Measurements from ENCODE around the gene CSTPP1.
A peak's percentile ranks its signal among the peaks of the same experiment; 100 is the strongest.

CSTPP1 gene, protein sequence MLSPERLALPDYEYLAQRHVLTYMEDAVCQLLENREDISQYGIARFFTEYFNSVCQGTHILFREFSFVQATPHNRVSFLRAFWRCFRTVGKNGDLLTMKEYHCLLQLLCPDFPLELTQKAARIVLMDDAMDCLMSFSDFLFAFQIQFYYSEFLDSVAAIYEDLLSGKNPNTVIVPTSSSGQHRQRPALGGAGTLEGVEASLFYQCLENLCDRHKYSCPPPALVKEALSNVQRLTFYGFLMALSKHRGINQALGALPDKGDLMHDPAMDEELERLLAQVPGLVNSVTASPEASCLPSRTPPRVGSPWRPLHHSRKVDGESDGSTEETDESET

DNA sequence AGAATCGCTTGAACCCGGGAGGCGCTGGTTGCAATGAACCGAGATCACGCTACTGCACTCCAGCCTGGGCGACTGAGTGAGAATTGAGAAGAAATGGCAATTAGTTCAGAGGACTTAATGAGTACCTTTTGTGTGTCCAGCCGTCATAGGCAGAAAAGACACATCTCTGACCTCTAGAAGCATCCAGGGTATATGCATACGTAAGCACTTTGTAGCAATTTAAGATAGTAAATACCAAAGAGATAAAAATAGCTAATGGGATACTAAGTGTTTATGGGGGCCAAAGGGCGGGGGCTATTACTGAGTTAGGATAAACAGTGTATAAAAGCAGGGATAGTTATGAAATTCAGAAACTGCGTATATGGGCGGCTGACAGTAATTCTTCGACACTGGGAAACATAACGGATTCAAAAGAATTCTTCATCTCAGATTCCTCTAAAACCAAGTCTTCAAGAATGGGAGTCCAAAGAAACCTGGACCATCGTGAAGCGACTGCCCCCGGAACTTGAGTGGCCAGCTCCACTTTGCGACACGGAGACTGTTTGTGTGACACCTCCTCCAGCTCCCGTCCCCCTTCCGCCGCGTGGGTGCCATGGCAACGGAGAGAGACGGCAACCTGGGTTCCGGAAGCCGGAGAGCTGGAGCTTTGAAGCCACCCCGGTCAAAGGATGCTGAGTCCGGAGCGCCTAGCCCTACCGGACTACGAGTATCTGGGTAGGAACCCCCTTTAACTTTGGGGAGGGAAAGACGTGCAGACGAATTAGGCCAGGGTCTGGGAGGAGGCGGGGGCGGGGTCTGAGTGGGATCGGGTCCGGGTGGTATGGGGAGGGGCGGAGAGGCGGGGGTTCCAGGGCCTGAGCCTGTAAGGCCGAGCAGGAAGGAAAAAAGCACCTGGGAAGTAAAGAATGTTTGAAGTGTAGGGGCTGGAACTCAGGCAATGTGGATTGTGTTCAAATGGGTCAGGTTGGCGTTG is at the start of gene CSTPP1:
CSTPP1 (plus strand) TSS at position 624 of the 973 bp plus-strand sequence; CDS start at position 669, 45 bp downstream.
- DNase-seq, result peak; percentile 95

- no peak for DNase-seq
Observed at GRCh38 chr11:46888636-46889035, 47.9 kb upstream of the CSTPP1 start.

DNA sequence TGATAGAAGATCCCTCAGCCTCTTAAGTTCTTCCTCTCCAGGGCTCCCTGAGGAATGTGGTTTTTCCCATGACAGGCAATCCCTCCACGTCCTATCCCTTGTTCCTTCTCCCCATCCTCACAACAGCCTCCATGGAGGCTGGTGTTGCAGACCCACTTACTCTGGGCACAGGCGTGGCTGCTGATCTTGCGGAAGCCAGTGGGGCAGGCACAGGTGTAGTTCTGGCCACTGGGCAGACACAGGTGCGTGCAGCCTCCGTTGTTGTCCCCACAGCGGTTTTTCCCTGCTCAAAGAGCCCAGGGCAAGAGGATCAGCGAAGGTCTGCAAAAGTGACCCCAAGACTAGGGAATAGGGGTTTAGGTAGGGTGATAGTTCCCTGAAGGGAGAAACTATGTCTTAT is 47.3 kb upstream of the CSTPP1 start:
- no peak for DNase-seq

GRCh38 chr11:46889689-46890475 is 46.7 kb upstream of the CSTPP1 start:
- DNase-seq, result peak; percentile 76

GRCh38 chr11:46890665-46891064 is 45.9 kb upstream of the CSTPP1 start:
- DNase-seq, result no peak

GRCh38 chr11:46892109-46892508 is 44.5 kb upstream of the CSTPP1 start:
- DNase-seq, result no peak

DNA sequence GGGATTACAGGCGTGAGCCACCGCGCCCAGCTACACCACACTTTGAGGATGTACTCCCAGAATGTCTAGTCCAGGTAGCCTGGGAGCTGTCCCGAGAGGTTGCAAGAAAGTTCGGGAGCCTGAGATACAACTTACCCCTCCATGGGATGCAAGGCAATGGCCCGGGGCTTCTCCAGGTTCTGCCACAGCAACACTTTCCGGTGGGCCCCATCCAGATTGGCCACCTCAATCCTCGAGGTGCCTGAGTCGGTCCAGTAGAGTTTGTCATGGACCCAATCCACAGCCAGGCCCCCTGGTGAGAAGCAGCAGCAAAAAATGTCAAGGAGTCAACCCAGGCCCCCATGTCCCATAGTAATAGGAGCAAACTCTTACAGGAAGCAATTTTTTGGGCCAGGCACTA is 43.7 kb upstream of the CSTPP1 start:
- DNase-seq, result no peak

- no peak for DNase-seq
Observed at GRCh38 chr11:46894506-46894905, 42.1 kb upstream of the CSTPP1 start.

- DNase-seq, result no peak
Observed at GRCh38 chr11:46894961-46895360, 41.6 kb upstream of the CSTPP1 start.

- DNase-seq, result no peak
Observed at GRCh38 chr11:46895821-46896220, 40.7 kb upstream of the CSTPP1 start.

DNA sequence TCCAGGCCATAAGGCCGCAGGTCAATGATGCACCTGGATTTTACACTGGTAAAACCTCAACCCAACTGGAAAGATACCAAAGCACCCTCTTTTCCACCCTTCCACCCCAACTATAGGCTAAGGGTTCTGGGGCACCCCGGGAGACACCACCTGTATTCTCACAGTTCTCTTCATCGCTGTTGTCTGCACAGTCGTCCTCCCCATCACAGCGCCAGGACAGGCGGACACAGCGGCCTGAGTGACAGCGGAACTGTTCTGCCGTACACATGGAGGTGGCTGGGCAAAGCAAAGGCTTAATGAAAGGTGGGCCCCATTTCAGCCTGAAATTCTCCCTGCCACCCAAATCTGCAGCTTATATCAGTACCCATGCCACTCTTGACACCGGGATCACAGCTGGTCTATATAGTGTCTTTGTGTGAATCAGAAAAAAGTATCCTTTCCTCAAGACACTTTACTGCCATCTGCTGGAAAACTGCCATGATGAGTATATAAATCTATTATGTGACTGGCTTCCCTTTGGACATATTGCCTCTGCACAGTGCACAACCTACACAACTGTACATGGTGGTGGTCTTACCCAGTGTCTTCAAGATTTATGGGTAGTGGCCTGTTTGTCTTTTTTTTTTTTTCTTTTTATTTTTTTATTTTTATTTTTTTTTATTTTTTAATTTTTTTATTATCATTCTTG is 39.7 kb upstream of the CSTPP1 start:
- DNase-seq, result peak; percentile 50

DNA sequence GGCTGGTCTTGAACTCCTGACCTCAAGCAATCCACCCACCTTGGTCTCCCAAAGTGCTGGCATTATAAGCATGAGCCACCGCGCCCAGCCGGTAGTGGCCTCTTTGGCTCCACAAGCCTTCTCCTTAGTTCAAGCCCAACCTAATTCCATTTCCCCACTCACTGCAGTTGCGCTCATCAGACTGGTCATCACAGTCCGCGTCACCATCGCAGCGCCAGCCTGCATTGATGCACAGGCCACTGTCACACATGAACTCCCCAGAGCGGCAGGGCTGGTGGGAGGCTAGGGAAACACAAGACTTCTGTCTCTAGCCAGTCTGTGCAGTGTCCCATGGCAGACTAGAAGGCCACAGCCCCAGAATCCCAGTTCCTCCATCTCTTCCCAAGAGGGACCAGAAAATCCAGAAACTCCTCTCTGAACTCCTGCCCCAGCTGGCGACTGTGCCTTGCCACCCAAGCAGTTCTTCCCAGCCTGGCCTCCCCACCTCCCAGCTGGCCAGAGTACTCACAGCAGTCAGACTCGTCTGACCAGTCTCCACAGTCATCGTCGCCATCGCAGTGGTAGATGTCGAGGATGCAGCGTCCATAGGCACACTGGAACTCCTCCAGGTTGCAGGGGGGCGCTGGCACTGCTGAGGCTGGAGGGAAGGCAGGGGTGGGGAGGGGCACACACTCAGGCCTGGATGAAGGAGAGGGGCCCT is 38.0 kb upstream of the CSTPP1 start:
- DNase-seq, result no peak

GRCh38 chr11:46899501-46900025 is 37.0 kb upstream of the CSTPP1 start:
- DNase-seq, result no peak

DNA sequence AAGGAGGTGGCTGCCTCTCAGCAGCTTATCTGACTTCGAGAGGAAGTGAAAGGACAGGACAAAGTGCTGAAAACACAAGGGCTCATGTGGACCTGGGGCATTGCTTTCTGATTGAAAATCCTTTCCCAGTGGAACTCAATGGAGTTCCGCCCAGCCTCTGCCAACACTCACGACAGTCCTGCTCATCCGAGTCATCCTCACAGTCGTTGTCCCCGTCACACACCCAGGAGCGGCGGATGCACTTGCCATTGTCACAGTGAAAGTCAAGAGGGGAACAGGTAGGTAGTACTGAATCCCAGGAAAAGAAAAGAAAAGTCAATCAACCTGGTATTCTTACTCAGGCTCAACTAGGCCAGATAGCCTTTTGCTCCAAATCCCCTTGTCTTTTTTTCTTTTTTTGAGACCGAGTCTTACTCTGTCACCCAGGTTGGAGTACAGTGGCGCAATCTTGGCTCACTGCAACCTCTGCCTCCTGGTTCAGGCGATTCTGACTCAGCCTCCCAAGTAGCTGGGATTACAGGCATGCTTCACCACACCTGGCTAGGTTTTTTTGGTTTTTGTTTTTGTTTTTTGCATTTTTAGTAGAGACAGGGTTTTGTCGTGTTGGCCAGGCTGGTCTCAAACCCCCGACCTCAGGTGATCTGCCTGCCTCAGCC is 36.3 kb upstream of the CSTPP1 start:
- no peak for DNase-seq

DNA sequence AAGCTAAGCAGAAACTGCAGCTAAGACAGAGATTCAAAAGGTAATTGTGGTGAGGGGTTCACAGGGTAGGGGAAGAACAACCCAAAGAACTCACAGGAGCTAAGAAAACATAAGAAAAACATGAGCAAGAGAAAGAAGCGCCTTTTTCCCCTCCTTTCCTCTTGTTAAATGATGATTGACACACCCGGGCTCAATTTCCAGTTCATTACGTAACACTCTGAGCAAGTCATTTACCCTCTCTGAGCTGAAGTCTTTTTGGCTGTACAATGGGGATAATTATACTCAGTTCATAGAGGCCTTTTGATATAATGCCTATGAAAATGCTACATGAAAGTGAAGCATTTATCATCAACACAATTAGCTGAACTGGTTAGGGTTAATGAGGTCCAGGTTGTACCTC is 35.4 kb upstream of the CSTPP1 start:
- no peak for DNase-seq

DNA sequence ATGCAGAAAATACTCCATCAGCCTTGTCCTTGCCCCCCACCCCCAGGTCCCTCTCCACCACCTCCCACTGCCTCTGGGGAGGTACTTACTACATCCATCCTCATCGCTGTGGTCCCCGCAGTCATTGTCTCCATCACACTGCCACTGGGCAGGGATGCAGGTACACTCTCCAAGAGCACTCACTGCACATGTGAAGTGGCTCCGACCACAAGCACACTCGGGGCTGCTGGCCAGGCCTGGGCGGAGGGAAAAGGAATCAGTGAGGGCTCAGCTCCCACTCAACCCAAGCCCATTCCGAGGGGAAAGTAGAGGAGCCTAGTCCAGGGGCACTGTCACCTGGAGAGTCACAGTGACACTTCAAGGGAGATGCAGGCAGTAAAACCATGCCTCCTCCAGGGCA is 33.9 kb upstream of the CSTPP1 start:
- no peak for DNase-seq

DNA sequence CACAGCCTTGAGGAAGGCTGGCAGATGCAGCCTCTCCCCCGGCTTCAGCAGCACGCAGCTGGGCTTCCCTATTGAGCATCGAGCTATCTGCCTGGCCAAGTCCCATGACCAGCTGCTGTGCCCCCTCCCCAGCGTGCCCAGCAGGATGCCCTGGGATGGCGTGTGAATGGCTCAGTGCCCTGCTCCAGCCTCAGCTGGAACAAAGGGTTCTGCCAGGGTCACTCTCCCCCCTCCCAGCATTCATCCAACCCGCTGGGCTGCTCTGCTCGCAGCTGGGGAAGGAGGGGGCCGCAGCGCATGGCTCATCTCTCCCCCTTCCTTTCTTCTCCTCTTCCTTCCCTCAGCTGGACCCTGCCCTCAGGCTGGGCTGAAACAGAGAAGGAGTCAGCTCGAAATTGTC is 32.7 kb upstream of the CSTPP1 start:
- DNase-seq, result no peak

DNA sequence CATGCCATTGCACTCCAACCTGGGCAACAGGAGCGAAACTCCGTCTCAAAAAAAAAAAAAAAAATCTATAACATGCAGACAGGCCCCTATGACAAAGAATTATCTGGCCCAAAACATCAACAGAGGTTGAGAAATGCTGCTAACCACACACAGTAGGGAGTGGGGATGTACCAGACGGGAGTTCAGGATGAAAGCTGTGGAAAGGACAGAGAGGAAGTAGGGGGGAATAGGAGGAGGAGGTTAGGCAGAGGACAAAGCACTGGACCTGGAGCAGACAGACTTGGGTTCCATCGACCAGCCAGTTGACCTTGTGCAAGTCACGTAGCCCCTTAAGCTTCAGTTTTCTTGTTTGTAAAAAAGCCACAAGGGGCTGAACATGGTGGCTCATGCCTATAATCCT is 30.8 kb upstream of the CSTPP1 start:
- DNase-seq, result no peak

DNA sequence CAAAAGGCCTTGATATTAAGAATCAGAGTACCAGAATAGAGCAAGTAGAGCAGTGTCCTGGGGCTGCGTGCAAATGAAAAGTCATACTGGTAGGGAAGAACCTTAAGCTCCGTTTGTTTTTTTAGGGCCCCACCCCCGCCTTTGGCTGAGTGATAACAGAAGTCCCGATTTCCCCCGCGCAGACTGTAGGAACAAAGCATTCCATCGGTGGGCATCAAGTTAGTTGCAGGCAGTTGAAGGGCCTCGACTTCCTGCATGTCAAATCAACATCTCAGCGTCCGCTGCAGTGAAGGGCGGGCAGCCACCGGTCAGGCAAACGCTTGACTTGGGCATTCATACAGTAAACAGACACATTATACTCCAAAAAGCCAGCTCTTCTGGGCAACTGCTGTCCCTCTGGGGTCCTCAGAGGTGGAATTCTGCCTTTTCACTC is 29.9 kb upstream of the CSTPP1 start:
- DNase-seq, result peak; percentile 6

GRCh38 chr11:46907606-46908005 is 29.0 kb upstream of the CSTPP1 start:
- DNase-seq, result no peak
